Measurements from ENCODE around the gene GIT2.
"Not testable (repeated sequence)": the region's sequence is repeated elsewhere in the genome, so short reads cannot be mapped to it uniquely, and the experiment has no call there.

The GIT2 gene

GRCh38 chr12:109987615-109988014, 8.6 kb downstream of the GIT2 start:
- intact Hi-C loops (cut with DNase I): no loop called here
- DNase-seq: no peak

- intact Hi-C loops (cut with DNase I): not testable (repeated sequence)
Measured at GRCh38 chr12:109986236-109986635, 9.9 kb downstream of the GIT2 start.

GRCh38 chr12:109983432-109984142, 12.6 kb downstream of the GIT2 start:
- intact Hi-C loops (cut with DNase I): no loop called here
- DNase-seq: no peak

More at GRCh38 chr12:109986236-109986635, 9.9 kb downstream of the GIT2 start:
- DNase-seq: not testable (repeated sequence)

- intact Hi-C loops (cut with DNase I): no loop called here
Measured at GRCh38 chr12:109982210-109982609, 14.0 kb downstream of the GIT2 start.

GRCh38 chr12:109981311-109981710, 14.9 kb downstream of the GIT2 start:
- no peak for DNase-seq
- intact Hi-C loops (cut with DNase I): no loop called here

More at GRCh38 chr12:109982210-109982609, 14.0 kb downstream of the GIT2 start:
- DNase-seq: no peak

GRCh38 chr12:109972821-109973220, 23.3 kb downstream of the GIT2 start:
- no peak for DNase-seq
- intact Hi-C loops (cut with DNase I): no loop called here

GRCh38 chr12:109968801-109969200, 27.4 kb downstream of the GIT2 start:
- no peak for DNase-seq
- intact Hi-C loops (cut with DNase I): no loop called here

GRCh38 chr12:109968032-109968420, 28.1 kb downstream of the GIT2 start:
- no peak for DNase-seq
- intact Hi-C loops (cut with DNase I): no loop called here

GRCh38 chr12:109967383-109968031, 28.7 kb downstream of the GIT2 start:
- no peak for DNase-seq
- intact Hi-C loops (cut with DNase I): no loop called here

GRCh38 chr12:109966546-109966945, 29.6 kb downstream of the GIT2 start:
- intact Hi-C loops (cut with DNase I): no loop called here
- no peak for DNase-seq

GRCh38 chr12:109963743-109964429, 32.3 kb downstream of the GIT2 start:
- intact Hi-C loops (cut with DNase I): no loop called here
- no peak for DNase-seq

GRCh38 chr12:109963330-109963729, 32.8 kb downstream of the GIT2 start:
- intact Hi-C loops (cut with DNase I): no loop called here
- no peak for DNase-seq

GRCh38 chr12:109962398-109962797, 33.8 kb downstream of the GIT2 start:
- no peak for DNase-seq

GRCh38 chr12:109961612-109962011, 34.6 kb downstream of the GIT2 start:
- intact Hi-C loops (cut with DNase I): no loop called here

More at GRCh38 chr12:109962398-109962797, 33.8 kb downstream of the GIT2 start:
- intact Hi-C loops (cut with DNase I): no loop called here

GRCh38 chr12:109961201-109961600, 35.0 kb downstream of the GIT2 start:
- intact Hi-C loops (cut with DNase I): no loop called here

More at GRCh38 chr12:109961612-109962011, 34.6 kb downstream of the GIT2 start:
- no peak for DNase-seq

GRCh38 chr12:109959411-109960093, 36.6 kb downstream of the GIT2 start:
- DNase-seq: no peak
- intact Hi-C loops (cut with DNase I): no loop called here

More at GRCh38 chr12:109961201-109961600, 35.0 kb downstream of the GIT2 start:
- DNase-seq: no peak

- intact Hi-C loops (cut with DNase I): no loop called here
- no peak for DNase-seq
Measured at GRCh38 chr12:109958374-109958773, 37.8 kb downstream of the GIT2 start.

GRCh38 chr12:109953656-109954055, 42.5 kb downstream of the GIT2 start:
- DNase-seq: no peak

GRCh38 chr12:109952873-109953272, 43.3 kb downstream of the GIT2 start:
- intact Hi-C loops (cut with DNase I): no loop called here
- no peak for DNase-seq

More at GRCh38 chr12:109953656-109954055, 42.5 kb downstream of the GIT2 start:
- intact Hi-C loops (cut with DNase I): no loop called here
